Measurements from ENCODE around the gene INTS11. TPM values are rescaled to one million over a fixed set of nuclear protein-coding genes. Genes with fewer than 3 reads are reported as not detected.
A peak's percentile ranks its signal among the peaks of the same experiment; 100 is the strongest.

Gene INTS11
- polyA plus RNA-seq, 2 of the 4 experiments (the other 2 are of a cell fraction), result 41.9 to 62.9 TPM

GRCh38 chr1:1299686-1300351 lies 24.6 kb downstream of the INTS11 start:
- ChIA-PET POLR2A (no interaction called here), CTCF (interaction anchor here (0.6 to 2.8 kb wide), 4 partner anchors 9 to 394 kb away, joined by 3 to 18 read pairs (median 6); no protein-coding TSS in a partner anchor)
- ATAC-seq (peak; percentile 40 to 60; a peak in 3 of 6 replicates), FAIRE-seq (no peak), DNase-seq (ENCODE audit: low read depth in 1 of 2, low spot score in 1 of 2) (no peak)
- Histone ChIP-seq H3K4me2 (no peak overlapping the region), H3K9me3 (no peaks in the 10 kb centered on the region), H3K4me3 (no peak overlapping the region), H3K4me1 (peaks cover 10% of the 10 kb centered on the region), H3K27ac (no peak overlapping the region)
- WGBS (ENCODE audit: missing lambda C conversion rate), result 79% methylated on average over 20 of the region's 22 CpGs
- TF ChIP-seq PBX3 (IDR thresholded peaks at IDR 0.05), result no peak
- no peak for TF ChIP-seq HOXA7 (CRISPR knock-in tag; IDR thresholded peaks at IDR 0.05)
- TF ChIP-seq ZFP36 (IDR thresholded peaks at IDR 0.05; ENCODE audit: borderline replicate concordance, partially characterized antibody), result no peak
- no peak for TF ChIP-seq NFE2L2 (conservative IDR thresholded peaks at IDR 0.05; ENCODE audit: low read length)
- no peak for TF ChIP-seq TP53 (CRISPR knock-in tag; IDR thresholded peaks at IDR 0.05)
- no peak for TF ChIP-seq RCOR1 (IDR thresholded peaks at IDR 0.05; ENCODE audit: low read depth, low read length)
- TF ChIP-seq JUNB (IDR thresholded peaks at IDR 0.05), result no peak
- no peak for TF ChIP-seq RAD21 (conservative IDR thresholded peaks at IDR 0.05 in 1 of 2, IDR thresholded peaks at IDR 0.05 in 1 of 2)
- no peak for TF ChIP-seq MAFK (IDR thresholded peaks at IDR 0.05; ENCODE audit: partially characterized antibody)
- no peak for TF ChIP-seq HDAC2 (IDR thresholded peaks at IDR 0.05)
- TF ChIP-seq ESRRA (IDR thresholded peaks at IDR 0.05; ENCODE audit: borderline replicate concordance, low read length), result no peak
- TF ChIP-seq HOXB13 (CRISPR knock-in tag; IDR thresholded peaks at IDR 0.05; ENCODE audit: low read depth), result no peak
- TF ChIP-seq MYC (IDR thresholded peaks at IDR 0.05; ENCODE audit: borderline replicate concordance, low read length), result no peak
- TF ChIP-seq MAX (IDR thresholded peaks at IDR 0.05), result no peak

- ChIA-PET POLR2A (no interaction called here), CTCF (interaction anchor here (1.0 to 2.8 kb wide), 3 partner anchors 8 to 235 kb away, joined by 3 to 18 read pairs (median 9); no protein-coding TSS in a partner anchor)
- TF ChIP-seq CHD4 (IDR thresholded peaks at IDR 0.05; ENCODE audit: borderline replicate concordance) (no peak), REST (IDR thresholded peaks at IDR 0.05) (peak; percentile 79)
- peaks cover 2% of the 10 kb centered on the region; the same call in 2 of the 3 replicates for H3K4me1 ChIP-seq
- no peak for DNase-seq (ENCODE audit: low read depth in 1 of 2, low spot score in 1 of 2)
- ATAC-seq, result no peak
- 91% methylated on average over 13 of the region's 30 CpGs for WGBS (ENCODE audit: missing lambda C conversion rate)
- FAIRE-seq, result no peak
- H3K9me3 ChIP-seq, result no peaks in the 10 kb centered on the region
- H3K4me2 ChIP-seq, result no peak overlapping the region
- no peak overlapping the region for H3K4me3 ChIP-seq
- no peak overlapping the region for H3K27ac ChIP-seq
Measured at GRCh38 chr1:1298861-1299685, 25.4 kb downstream of the INTS11 start.

All from A549 (cell line).